ENCODE results near the gene TTLL4. TPM values are rescaled to one million over a fixed set of nuclear protein-coding genes. Genes with fewer than 3 reads are reported as not detected.
"Not testable (repeated sequence)": the region's sequence is repeated elsewhere in the genome, so short reads cannot be mapped to it uniquely, and the experiment has no call there.

Gene TTLL4
- total RNA-seq, 1 donor from 2014 or later: 30.0 TPM

DNA sequence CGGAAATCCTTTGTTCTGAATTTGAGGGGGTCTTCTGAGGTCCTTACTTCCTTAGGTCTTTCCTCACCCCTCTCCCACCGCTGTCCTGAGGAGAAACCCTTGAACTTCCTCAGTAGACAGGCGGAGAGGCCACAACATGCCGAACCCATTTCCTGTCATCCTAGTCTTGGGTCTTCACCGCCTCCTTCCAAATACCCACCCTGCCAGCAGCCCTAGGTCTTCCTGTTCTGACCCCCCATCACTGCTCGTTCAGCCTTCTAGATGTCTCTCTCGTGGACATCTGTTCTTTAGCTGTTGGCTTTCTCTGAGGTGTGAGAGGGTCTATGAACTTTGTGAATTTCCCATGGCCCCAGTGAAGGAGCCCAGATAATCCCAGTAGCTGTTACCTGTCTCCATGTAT lies 44.1 kb downstream of the TTLL4 start:
- no peak for ATAC-seq
- Histone ChIP-seq H3K27ac (no peak overlapping the region), H3K9me3 (no peaks in the 10 kb centered on the region), H3K27me3 (ENCODE audit: low read depth) (no peaks in the 10 kb centered on the region), H3K4me3 (no peak overlapping the region), H3K36me3 (peaks cover 54% of the 10 kb centered on the region), H3K4me1 (peaks cover 21% of the 10 kb centered on the region)
- intact Hi-C loops (cut with DNase I): no loop called here
- TF ChIP-seq, protein P1, sequence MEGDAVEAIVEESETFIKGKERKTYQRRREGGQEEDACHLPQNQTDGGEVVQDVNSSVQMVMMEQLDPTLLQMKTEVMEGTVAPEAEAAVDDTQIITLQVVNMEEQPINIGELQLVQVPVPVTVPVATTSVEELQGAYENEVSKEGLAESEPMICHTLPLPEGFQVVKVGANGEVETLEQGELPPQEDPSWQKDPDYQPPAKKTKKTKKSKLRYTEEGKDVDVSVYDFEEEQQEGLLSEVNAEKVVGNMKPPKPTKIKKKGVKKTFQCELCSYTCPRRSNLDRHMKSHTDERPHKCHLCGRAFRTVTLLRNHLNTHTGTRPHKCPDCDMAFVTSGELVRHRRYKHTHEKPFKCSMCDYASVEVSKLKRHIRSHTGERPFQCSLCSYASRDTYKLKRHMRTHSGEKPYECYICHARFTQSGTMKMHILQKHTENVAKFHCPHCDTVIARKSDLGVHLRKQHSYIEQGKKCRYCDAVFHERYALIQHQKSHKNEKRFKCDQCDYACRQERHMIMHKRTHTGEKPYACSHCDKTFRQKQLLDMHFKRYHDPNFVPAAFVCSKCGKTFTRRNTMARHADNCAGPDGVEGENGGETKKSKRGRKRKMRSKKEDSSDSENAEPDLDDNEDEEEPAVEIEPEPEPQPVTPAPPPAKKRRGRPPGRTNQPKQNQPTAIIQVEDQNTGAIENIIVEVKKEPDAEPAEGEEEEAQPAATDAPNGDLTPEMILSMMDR (IDR thresholded peaks at IDR 0.05): no peak
- DNase-seq: no peak

DNA sequence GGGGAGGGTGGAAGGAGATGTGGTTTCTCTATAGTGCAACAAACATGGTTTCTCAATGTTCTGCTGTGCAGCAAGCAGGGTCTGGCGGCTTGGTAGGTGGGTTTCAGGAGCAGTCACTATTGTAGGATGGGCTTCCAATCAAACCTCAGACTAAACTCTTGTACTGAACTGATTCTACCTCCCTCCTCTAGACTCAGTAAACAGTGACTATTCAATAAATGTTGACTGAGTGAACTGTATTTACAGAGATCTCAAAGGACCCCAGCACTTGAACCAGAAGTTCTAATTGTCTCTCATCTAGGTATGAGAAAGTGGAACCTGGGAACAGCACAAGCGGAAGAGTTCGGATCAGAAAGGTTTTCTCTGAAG lies 44.5 kb downstream of the TTLL4 start:
- Histone ChIP-seq H3K27ac (no peak overlapping the region), H3K4me1 (peaks cover 21% of the 10 kb centered on the region)
- ATAC-seq: no peak

DNA sequence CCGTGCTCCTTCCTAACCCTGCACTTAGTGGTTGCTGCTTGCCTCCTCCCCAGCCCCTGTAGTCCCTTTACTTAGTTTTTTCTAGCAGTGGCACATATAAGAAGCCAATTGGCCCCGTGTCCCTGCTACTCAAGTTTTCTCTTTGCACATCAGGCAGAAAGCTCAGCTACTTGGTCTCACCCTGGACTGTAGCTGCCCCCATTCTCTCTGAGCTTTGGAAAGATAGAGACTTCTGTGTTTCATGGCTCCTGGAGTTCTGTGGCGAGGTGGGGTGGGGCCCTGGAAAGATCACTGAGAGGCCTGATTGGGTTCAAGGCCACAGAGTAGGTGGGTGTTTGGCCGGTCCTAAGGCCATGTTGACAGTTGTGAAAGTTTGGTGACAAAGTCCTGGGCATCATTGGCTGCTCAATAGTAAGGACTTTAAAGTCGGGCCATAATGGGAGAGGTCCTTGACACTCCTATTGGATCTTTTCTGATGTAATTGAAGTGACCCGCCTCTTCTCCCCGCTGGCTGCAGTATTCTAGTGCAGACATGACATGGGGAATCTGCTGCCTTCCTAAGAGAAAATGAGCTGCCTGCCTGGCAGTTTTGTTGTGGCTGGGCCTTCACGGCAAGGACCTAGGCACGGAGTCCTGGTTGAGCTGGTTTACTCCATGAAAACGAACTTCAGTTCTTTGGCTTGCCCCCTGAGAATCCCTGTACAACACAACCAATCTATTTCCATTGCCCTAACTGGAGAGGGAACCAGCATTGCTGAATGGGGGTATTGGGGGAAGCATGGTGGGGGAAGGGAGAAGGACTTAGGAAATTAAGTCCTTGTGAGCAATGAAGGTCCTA lies 45.2 kb downstream of the TTLL4 start:
- intact Hi-C loops (cut with DNase I): no loop called here
- Histone ChIP-seq H3K36me3 (peaks cover 44% of the 10 kb centered on the region), H3K4me3 (no peak overlapping the region), H3K27ac (no peak overlapping the region), H3K9me3 (no peaks in the 10 kb centered on the region), H3K27me3 (ENCODE audit: low read depth) (no peaks in the 10 kb centered on the region), H3K4me1 (peaks cover 21% of the 10 kb centered on the region)
- no peak for ATAC-seq
- DNase-seq: no peak
- TF ChIP-seq, protein P1 (IDR thresholded peaks at IDR 0.05): no peak

More for the DNA sequence above, 44.5 kb downstream of the TTLL4 start:
- TF ChIP-seq, protein P1 (IDR thresholded peaks at IDR 0.05): no peak
- no peak for DNase-seq
- Histone ChIP-seq H3K4me3 (no peak overlapping the region), H3K27me3 (ENCODE audit: low read depth) (no peaks in the 10 kb centered on the region), H3K36me3 (peaks cover 50% of the 10 kb centered on the region), H3K9me3 (no peaks in the 10 kb centered on the region)
- intact Hi-C loops (cut with DNase I): no loop called here

DNA sequence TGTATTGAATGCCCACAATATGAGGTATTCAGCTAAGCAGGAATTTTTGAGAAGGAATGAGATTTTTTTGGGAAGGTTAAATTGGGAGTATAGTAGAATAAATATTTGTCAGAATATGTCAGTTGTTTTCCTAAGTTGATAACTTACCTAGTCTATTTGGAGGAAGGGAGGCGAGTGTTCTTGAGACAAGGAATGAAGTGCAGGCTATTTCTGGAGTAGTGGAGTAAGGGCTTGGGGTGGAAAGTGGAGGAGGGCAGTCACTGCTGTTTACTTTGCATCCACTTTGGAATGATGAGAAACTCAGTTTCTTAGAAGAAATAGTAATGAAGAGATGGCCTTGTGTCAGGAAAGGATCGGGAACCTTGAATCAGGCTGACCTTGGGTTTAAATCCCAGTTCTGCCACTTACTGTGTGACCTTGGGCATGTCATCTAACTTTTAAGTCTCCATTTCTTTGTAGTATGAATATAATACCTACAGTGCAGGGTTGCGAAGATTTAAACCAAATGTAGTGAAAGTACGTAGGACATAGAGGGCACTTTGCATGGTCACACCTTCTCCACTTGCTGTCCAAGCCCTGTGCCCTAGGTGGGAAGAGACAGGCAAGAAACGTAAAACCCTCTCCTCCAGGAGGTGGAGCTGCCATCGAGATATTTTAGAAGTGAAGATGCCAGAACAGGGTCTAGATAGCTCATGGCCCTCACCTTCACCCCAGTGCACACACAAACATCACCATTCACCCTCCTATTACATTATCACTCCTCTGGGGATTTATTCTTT lies 46.2 kb downstream of the TTLL4 start:
- intact Hi-C loops (cut with DNase I): no loop called here
- TF ChIP-seq, protein P1 (IDR thresholded peaks at IDR 0.05): no peak
- DNase-seq: no peak
- Histone ChIP-seq H3K27ac (no peak overlapping the region), H3K4me3 (no peak overlapping the region), H3K4me1 (peaks cover 21% of the 10 kb centered on the region), H3K36me3 (peaks cover 34% of the 10 kb centered on the region), H3K9me3 (no peaks in the 10 kb centered on the region), H3K27me3 (ENCODE audit: low read depth) (no peaks in the 10 kb centered on the region)
- ATAC-seq: peak; percentile 52 to 83

DNA sequence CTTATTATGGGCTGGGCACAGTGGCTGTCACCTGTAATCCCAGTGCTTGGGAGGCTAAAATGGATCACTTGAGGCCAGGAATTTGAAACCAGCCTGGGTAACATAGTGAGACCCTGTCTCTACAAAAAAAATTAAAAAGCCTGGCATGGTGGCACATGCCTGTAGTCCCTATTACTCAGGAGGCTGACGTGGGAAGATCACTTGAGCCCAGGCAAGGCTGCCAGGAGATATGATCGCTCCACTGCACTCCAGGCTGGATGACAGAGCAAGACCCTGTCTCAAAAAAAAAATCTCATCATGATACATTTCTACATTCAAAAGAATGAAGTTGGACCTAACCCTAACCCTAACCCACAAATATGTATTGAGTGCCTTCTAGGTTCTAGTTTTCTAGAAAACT lies 51.2 kb downstream of the TTLL4 start:
- Histone ChIP-seq H3K36me3 (no peaks in the 10 kb centered on the region), H3K27ac (no peak overlapping the region), H3K27me3 (ENCODE audit: low read depth) (no peaks in the 10 kb centered on the region), H3K4me1 (no peaks in the 10 kb centered on the region), H3K4me3 (no peak overlapping the region), H3K9me3 (no peaks in the 10 kb centered on the region)
- TF ChIP-seq, protein P1 (IDR thresholded peaks at IDR 0.05): no peak
- intact Hi-C loops (cut with DNase I): no loop called here
- no peak for ATAC-seq
- DNase-seq: no peak

DNA sequence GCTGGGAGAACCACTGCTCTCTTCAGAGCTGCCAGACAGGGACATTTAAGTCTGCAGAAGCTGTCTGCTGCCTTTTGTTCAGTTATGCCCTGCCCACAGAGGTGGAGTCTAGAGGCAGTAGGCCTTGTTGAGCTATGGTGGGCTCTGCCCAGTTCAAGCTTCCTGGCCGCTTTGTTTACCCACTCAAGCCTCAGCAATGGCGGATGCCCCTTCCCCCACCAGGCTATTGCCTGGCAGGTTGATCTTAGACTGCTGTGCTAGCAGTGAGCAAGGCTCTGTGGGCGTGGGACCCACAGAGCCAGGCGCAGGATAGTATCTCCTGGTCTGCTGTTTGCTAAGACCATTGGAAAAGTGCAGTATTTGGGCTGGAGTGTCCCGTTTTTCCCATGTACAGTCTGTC lies 62.1 kb downstream of the TTLL4 start:
- H3K27me3 ChIP-seq (ENCODE audit: low read depth); H3K4me1 ChIP-seq; H3K4me3 ChIP-seq; H3K9me3 ChIP-seq; H3K27ac ChIP-seq; H3K36me3 ChIP-seq; ATAC-seq; intact Hi-C loops (cut with DNase I); DNase-seq: not testable (repeated sequence)

Measured in lower lobe of right lung (tissue), 2 donors.